T-helper 1 cell (primary cell): Measurements from ENCODE around the gene DAAM1.

Experiments
- DNase-seq, 5 donors: peaks; one replicate each; pipeline ENCODE4 v3.0.0-alpha.2; 2012 to 2020

DAAM1 gene

GRCh38 chr14:59293935-59294661, 105.6 kb downstream of the DAAM1 start:
- no peak for DNase-seq

DNA sequence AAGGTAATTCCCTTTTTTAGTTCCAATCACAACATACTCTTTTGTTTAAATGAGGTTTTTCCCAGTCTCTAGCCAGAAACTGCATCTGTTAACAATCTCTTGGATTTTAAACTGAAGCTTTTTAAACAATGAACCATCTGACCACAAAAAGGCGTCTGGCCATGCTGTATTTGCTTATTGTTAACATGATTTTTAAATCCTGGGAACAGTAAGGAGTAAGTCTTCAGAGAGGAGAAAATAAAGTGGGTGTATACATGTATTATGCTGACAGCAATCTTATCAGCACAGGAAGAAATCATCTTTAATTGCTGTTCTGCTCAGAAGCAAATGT, 106.2 kb downstream of the DAAM1 start:
- DNase-seq, result no peak

- no peak for DNase-seq
Observed at GRCh38 chr14:59295951-59296350, 107.5 kb downstream of the DAAM1 start.

DNA sequence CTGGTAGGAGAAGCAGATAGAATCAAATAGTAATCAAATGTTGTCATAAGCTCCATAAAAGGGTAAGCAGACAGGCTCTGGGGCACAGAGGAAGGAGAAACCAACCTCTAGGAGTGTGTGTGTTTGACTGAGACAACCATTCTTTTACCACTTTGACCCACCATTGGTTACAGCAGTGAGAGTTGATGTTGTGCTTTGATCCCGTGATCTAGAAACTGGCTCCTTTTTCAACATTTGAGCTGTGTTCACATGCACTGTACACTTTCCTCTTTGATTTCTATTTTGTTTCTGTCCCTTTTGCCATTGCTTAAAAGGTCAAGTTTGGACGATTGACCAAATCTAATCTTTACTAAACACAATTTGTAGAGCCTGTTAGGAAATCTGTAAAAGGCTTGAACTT, 108.0 kb downstream of the DAAM1 start:
- no peak for DNase-seq

DNA sequence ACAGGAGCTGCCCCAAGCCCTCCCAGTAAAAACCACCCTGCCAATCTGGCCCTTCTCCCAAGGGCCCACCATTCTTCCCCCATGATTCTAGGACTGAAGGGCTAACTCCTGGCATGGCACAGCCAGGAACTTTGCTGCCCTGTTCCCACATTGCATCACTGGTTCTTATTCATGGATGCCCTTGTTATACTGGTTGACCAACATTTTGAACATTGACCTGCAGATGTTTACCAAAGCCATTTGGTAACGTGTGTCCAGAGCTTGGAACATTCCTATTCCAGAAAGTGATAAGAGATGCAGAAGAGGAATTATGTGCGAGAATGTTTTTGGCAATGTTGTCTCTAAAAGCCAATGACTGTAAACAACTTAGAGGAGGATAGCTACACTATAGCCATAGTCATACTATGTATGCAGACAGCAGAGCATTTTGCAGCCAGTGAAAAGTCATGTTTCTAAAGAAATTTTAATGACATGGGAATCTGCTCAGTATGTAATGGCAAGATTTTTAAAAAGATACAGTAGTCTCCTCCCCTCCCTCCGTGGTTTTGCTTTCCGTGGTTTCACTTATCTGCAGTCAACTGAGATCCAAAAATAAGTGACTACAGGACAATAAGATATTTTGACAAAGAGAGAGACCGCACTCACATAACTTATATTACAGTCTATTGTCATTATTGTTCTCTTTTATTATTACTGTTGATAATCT, 108.8 kb downstream of the DAAM1 start:
- DNase-seq, result no peak

DNA sequence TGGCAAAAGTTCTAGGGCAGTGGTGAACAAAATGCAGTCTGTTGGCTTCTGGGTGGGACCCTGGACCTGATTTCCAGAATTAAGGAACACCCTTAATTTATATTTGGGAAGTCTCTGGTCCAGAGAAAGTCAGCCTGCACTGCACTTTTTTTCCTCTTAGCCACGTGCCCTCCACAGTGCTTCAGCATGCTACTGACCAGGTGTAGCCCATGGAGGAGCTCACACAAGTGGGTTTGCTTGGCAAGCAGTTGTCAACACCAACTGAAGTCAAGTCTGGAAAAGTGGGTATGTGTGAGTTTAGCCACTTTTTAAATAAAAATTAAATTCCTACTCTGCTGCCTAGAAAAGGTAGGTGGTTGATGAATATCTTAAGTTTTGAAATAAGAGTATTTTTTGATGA, 111.3 kb downstream of the DAAM1 start:
- DNase-seq, result no peak

GRCh38 chr14:59301354-59301753, 112.9 kb downstream of the DAAM1 start:
- peak in 1 of 5 donors; percentile 79 for DNase-seq

DNA sequence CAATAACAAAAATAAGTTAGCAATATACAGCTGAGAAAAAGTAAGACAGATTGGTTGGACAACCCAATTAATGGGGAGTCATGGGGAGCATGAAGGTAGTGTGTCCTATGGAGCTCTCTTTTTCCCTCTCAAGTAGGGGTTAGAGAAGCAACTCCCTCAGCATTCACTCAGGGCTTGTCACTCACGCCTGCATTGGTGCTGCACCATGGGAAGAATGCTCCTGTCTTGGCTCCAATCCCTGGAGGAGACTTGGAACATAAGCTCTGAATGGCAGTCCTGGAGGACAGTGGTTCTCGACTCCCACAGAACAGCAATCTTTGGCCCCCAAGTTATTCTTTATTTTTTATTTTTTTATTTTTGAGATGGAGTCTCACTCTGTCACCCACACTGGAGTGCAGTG, 113.8 kb downstream of the DAAM1 start:
- no peak for DNase-seq

DNA sequence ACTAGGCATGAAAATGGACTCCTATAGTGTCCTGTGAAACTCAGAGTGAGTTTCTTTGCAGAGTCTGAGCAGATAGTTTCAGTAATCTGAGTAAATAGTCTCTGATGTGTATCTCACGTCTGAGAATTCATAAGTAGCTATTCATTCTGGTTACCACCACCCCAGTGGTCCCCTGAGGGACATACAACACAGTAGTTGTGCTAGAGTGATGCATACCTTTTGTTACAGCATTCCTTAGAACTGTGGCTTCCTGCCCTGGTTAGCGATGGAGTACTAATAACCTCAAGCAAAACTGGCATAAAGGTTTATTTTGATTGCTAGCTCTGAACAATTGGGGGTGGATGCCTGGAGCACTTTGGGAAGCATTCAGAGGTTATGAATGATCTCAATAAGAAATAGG, 114.7 kb downstream of the DAAM1 start:
- no peak for DNase-seq

GRCh38 chr14:59305231-59305630, 116.8 kb downstream of the DAAM1 start:
- DNase-seq, result no peak

- no peak for DNase-seq
Observed at GRCh38 chr14:59305836-59306555, 117.5 kb downstream of the DAAM1 start.

GRCh38 chr14:59306775-59307174, 118.3 kb downstream of the DAAM1 start:
- no peak for DNase-seq

DNA sequence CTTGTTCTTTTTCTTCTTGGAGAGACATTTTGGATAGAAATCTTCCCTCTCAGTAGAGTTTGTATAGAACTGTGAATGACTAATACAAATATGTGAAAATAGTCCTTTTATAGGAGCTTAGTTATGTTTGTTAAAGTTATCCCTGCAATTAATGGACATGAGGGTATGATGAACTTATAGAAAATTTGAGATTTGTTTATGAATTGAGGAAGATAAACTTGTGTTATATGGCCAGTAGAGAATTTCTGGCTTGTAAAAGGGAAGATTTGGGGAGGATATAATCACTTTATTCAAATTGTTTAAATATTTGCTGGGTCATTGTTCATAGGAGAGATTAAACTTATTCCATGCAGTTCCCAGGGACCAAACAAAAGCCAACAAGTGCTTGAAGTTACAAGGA, 119.6 kb downstream of the DAAM1 start:
- DNase-seq, result no peak

GRCh38 chr14:59308673-59309072, 120.2 kb downstream of the DAAM1 start:
- no peak for DNase-seq

DNA sequence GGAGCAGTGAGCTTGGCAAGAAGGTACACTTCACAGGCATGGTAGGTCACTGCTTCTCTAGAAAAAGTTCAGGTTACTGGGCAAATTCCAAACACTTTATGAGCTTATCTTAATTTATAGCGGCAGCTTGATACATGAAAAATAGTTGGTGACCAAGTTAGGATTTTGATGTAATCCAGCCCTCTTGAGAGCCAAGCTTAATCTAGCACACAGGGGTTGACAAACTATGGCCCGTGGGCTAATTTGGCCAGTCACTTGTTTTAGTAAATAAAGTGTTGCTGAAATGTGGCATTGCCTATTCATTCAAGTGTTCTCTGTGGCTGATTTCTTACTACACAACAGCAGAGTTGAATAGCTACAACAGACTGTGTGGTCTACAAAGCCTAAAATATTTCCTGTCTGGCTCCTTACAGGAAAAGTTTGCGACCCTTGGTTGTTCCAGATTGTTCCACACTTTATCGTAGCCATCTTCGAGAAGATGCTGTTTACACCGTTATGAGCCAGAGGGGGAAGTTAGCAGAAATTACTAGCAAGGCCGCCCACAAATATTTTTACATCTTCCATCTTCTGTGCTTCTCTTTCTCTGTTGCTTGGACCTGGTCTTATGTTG, 120.9 kb downstream of the DAAM1 start:
- DNase-seq, result no peak

GRCh38 chr14:59310633-59311032, 122.2 kb downstream of the DAAM1 start:
- no peak for DNase-seq

GRCh38 chr14:59311723-59312122, 123.3 kb downstream of the DAAM1 start:
- no peak for DNase-seq

GRCh38 chr14:59313144-59313651, 124.7 kb downstream of the DAAM1 start:
- DNase-seq, result no peak

DNA sequence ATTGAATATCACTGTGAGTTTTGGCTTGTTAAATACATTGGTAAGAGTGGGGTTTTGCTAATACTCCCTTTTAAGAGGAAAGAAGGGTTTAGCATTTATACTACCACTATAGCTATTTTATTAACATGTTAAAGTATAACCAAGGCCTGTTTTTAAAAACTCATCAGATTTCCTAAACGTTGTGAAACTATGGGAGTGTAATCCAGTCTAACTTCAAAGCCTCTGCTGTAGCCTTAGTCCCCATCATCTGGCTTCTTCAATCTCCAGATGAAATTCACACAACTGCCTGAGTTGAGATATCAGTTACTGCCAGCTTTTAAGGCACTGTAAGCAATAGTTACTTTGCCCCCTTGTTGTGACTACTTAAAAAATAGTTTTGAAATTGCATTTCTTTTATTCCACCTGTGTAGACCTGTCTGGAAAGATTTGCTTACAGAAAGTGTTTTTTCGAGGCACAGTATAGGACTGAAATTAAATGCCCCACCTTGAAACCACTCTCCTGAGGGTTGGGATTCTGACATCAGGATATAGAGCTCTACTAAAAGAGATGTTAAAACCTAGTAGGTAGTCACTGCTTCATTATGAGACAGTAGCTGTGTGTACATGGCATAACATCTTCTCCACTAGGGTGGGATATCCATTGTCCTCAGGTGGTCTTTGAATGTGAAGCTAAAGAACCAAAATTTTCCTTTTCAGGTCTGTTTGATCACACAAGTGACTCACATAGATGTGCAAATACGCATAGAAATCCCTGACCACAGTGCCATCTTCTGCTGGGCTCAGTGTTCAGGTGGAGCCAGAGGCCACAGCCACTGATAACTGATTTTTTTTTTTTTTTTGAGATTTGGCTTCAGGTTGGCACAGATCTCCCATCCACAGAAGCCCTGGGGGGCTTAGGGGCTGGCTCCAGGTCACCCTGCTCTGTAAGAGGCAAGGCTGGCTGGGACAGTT, 125.5 kb downstream of the DAAM1 start:
- DNase-seq, result no peak

DNA sequence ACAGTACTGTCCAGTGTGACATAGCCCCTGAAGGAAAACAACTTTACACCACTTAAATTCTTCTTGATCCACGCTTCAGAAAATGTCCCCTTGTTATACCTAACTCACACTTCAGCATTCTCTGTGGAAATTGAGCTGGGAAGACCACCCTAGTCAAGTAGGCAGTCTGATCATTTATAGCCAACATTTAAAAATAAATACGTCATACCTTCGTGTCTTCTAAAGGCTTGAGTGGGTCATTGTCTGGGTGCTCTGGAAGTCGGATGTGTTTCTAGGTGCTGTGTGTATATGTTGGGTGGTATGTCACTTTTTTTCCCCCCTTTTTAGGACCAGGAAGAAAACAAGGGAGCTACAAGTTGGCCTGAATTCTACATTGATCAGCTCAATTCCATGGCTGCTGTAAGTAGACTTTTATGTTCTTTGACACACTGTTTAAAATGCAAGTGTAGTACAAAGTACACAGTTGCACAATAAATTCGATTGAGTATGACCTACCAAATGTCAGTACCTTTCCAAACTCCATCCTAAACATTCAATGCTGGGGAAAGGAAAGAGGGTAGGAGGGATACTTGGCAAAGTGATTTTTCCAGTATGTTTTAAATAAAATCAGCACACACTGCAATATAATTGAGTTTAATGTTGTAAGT, 126.6 kb downstream of the DAAM1 start:
- DNase-seq, result no peak

GRCh38 chr14:59316151-59316830, 127.8 kb downstream of the DAAM1 start:
- no peak for DNase-seq
